GM12892 (cell line): ENCODE measurements around the gene LARP4B.

ENCODE experiments used
- POLR2A ChIP-seq: IDR thresholded peaks from 2 replicates; pipeline ENCODE4 v1.6.1; 2011; ENCODE audit warnings: low read depth, low read length, control low read depth
- POLR2AphosphoS5 ChIP-seq: IDR thresholded peaks from 2 replicates; pipeline ENCODE4 v1.6.1; 2011; ENCODE audit warnings: low read depth, low read length, control low read depth
- TAF1 ChIP-seq: IDR thresholded peaks from 2 replicates; pipeline ENCODE4 v1.6.1; 2011; ENCODE audit warnings: low read depth, mild to moderate bottlenecking, control low read depth, low read length, borderline replicate concordance

- TF ChIP-seq POLR2AphosphoS5 (no peak), POLR2A (no peak), TAF1 (no peak)
Measured at GRCh38 chr10:855079-855478, 76.4 kb downstream of the LARP4B start.
